C4-2B (cell line): ENCODE results near the gene ARHGEF12.

Experiments used
- ZFX ChIP-seq: fragments of 450-650 bp; IDR thresholded peaks from 2 replicates; pipeline ENCODE4 v1.6.1; 2017
- TF ChIP-seq, protein P1 (sequence below): fragments of 450-650 bp; conservative IDR thresholded peaks from 2 replicates; pipeline ENCODE4 v1.5.1; 2017; ENCODE audit warnings: mild to moderate bottlenecking

GRCh38 chr11:120532832-120533196 is 196.6 kb downstream of the ARHGEF12 start:
- TF ChIP-seq, protein P1, sequence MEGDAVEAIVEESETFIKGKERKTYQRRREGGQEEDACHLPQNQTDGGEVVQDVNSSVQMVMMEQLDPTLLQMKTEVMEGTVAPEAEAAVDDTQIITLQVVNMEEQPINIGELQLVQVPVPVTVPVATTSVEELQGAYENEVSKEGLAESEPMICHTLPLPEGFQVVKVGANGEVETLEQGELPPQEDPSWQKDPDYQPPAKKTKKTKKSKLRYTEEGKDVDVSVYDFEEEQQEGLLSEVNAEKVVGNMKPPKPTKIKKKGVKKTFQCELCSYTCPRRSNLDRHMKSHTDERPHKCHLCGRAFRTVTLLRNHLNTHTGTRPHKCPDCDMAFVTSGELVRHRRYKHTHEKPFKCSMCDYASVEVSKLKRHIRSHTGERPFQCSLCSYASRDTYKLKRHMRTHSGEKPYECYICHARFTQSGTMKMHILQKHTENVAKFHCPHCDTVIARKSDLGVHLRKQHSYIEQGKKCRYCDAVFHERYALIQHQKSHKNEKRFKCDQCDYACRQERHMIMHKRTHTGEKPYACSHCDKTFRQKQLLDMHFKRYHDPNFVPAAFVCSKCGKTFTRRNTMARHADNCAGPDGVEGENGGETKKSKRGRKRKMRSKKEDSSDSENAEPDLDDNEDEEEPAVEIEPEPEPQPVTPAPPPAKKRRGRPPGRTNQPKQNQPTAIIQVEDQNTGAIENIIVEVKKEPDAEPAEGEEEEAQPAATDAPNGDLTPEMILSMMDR: no peak
- TF ChIP-seq ZFX: no peak
